Measurements from ENCODE around the gene SEPTIN10.

GRCh38 chr2:109525836-109526235 is 87.9 kb downstream of the SEPTIN10 start:
- TF ChIP-seq CTCF (IDR thresholded peaks at IDR 0.05) (no peak), ZFX (IDR thresholded peaks at IDR 0.05; ENCODE audit: borderline replicate concordance) (no peak)

Measured in 22Rv1 (cell line).